Measurements from ENCODE around the gene DDR1. TPM values are rescaled to one million over a fixed set of nuclear protein-coding genes. Genes with fewer than 3 reads are reported as not detected.
A peak's percentile ranks its signal among the peaks of the same experiment; 100 is the strongest.
"Not testable (repeated sequence)": the region's sequence is repeated elsewhere in the genome, so short reads cannot be mapped to it uniquely, and the experiment has no call there.

DDR1 gene
- total RNA-seq, 1 donor from 2014 or later = 5.1 TPM

DNA sequence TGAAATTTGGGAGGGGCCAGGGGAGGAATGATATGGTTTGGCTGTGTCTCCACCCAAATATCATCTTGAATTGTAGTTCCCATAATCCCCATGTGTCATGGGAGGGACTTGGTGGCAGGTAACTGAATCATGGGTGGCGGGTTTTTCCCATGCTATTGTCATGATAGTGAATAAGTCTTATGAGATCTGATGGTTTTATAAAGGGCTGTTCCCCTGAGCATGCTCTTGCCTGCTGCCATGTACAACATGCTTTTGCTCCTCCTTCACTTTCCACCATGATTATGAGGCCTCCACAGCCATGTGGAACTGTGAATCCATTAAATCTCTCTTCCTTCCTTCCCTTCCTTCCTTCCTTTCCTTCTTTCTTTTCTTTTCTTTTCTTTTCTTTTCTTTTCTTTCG is 31.9 kb upstream of the DDR1 start:
- DNase-seq (ENCODE audit: low spot score); ATAC-seq: not testable (repeated sequence)

DNA sequence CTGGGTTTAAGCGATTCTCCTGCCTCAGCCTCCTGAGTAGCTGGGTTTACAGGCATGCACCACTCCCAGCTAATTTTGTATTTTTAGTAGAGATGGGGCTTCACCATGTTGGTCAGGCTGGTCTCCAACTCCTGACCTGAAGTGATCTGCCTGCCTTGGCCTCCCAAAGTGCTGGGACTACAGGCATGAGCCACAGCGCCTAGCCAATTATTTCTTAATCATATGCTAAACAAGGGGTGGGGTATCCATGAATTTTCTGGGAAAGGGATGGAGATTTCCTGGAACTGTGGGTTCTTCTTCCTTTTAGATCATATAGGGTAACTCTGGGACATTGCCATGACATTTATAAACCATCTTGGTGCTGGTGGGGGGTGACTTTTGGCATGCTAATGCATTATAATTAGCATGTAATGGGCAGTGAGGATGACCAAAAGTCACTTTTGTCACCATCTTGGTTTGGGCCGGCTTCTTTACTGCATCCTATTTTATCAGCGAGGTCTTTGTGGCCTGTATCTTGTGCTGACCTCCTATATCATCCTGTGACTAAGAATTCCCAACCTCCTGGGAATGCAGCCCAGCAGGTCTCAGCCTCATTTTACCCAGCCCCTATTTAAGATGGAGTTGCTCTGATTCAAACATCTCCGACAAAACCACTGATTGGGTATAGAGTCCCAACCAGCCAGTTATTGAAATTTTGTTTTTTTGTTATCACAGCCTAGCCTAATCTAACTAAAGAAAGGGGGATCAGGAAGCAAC is 29.9 kb upstream of the DDR1 start:
- DNase-seq (ENCODE audit: low spot score) = no peak
- no peak for ATAC-seq

DNA sequence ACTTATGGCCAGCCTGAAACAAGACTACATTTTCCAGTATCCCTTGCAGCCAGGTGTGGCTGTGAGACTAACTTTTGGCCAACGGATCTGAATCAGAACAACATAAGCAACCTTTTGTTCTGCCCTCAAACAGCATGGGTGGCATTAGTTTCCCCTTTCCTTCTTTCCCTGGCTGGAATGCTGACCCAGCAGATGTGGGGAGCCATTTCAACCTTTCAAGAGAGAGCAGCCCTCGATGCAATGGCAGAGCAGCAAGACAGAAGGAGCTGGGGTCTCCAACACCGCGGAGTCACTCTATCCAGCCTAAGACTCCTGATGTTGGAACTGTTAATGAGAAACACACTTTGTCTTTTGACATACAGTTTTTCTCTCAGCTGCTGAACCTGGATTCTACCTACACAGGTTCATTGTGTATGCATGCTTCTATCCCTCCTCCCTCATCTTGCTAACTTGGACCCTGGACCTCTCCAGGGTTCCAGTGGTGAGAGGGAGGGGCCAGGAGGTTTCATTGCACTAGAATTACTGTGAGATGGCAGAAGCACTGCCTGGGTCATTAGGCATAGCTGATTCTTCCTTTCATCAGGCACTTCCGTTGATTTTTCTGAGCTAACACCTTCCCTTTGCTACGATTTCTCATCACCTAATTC is 28.8 kb upstream of the DDR1 start:
- ATAC-seq = no peak

DNA sequence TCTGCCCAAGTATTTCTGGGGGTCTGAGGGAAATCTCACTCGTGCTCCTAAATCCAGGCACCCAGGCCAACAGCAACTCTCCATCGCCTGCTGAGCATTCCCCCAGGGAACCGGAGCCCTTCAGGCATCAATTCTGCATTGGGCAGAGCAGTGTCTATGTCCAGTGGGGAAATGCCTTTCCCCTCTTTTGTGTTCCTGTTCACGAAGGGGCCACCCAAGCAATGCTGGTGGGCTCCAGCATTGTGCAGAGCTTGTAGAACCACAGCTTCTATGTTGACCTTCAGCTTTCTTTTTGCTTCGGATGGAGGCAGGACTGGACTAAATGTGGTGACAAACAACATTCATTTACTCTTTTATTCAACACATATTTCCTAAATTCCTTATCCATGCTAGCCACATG is 27.2 kb upstream of the DDR1 start:
- no peak for ATAC-seq
- no peak for DNase-seq (ENCODE audit: low spot score)

More for the DNA sequence above, 28.8 kb upstream of the DDR1 start:
- DNase-seq (ENCODE audit: low spot score) = no peak

DNA sequence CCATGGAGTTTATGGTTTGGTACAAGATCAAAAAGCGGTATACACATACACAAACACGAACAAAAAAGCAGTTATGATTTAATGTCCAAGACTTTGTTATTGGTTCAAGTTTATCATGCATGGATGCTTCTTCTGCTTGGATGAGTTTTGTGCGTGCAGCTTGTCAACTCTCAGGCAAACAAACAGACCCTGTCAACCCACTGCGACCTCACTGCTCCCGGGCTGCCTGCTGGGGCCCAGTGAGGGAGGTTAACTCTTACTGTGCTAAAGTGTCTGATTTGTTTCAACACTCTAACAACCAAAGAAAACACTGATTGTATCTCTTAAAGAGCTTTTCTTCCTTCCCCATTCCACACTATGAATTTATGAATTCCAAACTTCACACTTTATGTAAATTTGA is 26.8 kb upstream of the DDR1 start:
- DNase-seq (ENCODE audit: low spot score) (no peak), ATAC-seq (no peak)

DNA sequence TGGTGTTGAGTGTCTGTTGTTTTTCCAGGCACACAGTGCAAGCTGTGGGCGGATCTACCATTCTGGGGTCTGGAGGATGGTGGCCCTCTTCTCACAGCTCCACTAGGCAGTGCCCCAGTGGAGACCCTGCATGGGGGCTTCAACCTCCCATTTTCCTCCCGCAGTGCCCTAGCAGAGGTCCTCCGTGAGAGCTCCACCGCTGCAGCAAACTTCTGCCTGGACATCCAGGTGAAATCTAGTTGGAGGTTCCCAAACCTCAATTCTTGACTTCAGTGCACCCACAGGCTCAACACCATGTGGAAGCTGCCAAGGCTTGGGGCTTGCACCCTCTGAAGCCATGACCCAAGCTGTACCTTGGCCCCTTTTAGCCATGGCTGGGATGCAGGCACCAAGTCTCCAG is 24.6 kb upstream of the DDR1 start:
- not testable (repeated sequence) for DNase-seq (ENCODE audit: low spot score); ATAC-seq

DNA sequence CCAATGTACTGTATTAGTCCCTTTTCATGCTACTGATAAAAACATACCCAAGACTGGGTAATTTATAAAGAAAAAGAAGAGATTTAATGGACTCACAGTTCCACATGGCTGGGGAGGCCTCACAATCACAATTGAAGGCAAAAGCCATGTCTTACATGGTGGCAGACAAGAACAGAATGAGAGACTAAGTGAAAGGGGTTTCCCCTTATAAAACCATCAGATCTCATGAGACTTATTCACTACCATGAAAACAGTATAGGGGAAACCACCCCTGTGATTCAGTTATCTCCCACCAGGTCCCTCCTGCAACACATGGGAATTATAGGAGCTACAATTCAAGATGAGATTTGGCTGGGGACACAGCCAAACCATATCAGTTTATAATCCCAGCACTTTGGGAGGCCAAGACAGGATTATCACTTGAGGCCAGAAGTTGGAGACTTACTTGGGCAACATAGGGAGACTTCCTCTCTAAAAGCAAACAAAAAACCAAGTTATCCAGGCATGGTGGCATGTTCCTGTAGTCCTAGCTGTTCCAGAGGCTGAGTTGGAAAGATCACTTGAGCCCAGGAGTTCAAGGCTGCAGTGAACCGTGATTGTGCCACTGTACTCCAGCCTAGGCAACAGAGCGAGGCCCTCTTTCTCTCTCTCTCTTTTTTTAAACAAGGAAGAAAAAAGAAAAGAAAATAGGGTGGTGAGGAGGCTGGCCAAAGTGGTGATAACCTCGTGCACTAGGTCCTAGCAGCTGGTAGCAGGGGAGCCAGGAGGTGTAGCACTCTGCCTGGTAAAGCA is 22.9 kb upstream of the DDR1 start:
- DNase-seq (ENCODE audit: low spot score) = no peak
- no peak for ATAC-seq

DNA sequence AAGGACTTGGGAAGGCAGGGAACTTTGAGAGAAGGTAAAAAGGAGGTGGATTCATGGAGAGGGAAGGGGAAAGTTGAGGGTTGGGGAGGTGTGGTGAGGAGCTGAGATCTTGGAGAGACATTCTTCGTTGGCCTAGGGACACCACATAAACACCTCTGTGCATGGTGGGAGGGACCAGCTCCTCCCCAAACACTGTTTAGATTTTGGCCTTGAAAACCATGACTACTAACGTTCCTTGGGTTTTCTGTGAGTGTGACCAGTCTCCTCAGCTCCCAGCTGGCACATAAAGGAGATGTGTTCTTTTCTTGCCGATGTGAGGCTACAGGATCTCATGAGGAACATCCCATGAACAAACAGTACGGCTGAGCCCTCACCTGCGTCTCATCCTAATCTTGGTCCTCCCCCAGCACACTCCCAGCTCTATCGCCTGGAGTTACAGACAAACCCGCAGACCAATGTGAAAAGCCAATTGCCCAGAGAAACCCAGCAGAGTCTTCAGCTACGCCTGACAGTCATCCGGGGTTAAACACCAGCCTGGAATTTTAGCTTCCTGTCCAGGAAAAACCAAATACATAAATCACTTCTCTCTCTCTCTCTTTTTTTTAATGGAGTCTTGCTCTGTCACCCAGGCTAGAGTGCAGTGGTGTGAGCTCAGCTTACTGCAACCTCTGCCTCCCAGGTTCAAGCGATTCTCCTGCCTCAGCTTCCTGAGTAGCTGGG is 22.0 kb upstream of the DDR1 start:
- no peak for ATAC-seq
- peak; percentile 29 for DNase-seq (ENCODE audit: low spot score)

DNA sequence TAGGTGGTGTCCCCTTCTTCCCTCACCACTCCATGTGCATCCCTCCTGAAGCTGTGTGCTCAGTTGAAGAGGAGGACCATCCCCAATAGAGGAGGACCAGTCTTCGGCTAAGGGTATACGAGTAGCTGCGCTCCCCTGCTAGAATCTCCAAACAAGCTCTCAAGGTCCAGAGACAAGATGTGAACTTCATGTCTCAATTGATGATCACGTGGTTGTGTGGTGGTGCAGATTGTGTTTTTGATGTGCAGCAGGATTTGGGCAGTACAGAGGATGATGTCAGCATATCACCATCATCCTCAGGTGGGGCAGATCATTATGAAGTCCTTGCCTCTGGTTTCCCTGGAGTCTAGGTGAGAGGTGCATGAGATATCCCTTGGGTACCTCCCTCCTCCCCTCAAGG is 20.0 kb upstream of the DDR1 start:
- ATAC-seq = no peak

DNA sequence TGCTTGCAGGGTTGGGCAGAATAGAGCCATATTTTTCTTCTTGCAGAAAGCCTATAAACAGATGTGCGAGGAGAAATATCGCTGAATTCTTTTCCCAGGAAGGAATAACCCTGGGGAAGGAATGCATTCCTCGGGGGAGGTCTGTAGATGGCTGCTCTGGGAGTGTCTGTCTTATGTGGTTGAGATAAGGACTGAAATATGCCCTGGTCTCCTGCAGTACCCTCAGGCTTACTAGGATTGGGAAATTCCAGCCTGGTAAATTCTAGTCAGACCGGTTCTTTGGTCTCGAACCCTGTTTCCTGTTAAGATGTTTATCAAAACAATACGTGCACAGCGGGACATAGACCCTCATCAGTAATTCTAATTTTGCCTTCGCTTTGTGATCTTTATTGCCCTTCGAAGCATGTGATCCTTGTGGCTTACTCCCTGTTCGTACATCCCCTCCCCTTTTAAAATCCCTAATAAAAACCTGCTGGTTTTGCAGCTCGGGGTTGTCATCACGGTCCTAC is 15.0 kb upstream of the DDR1 start:
- not testable (repeated sequence) for ATAC-seq
- peak; percentile 22 for DNase-seq (ENCODE audit: low spot score)

More for the DNA sequence above, 20.0 kb upstream of the DDR1 start:
- peak; percentile 33 for DNase-seq (ENCODE audit: low spot score)

DNA sequence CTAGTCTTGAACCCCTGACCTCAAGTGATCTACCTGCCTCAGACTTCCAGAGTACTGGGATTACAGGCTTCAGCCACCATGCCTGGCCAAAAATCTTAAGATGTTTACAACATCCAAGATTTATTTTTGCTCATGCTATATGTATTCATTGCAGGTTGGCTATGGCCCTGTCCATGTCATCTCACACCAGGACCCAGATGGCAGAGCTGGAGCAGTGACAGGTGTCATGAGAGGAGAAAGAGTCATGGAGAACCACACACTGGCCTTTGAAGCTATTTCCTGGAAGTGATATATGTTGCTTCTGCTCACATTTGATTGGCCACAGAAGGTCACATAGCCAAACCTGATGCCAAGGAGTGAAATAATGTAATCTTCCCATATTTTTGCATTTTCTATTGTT is 13.8 kb upstream of the DDR1 start:
- ATAC-seq (no peak), DNase-seq (ENCODE audit: low spot score) (no peak)

DNA sequence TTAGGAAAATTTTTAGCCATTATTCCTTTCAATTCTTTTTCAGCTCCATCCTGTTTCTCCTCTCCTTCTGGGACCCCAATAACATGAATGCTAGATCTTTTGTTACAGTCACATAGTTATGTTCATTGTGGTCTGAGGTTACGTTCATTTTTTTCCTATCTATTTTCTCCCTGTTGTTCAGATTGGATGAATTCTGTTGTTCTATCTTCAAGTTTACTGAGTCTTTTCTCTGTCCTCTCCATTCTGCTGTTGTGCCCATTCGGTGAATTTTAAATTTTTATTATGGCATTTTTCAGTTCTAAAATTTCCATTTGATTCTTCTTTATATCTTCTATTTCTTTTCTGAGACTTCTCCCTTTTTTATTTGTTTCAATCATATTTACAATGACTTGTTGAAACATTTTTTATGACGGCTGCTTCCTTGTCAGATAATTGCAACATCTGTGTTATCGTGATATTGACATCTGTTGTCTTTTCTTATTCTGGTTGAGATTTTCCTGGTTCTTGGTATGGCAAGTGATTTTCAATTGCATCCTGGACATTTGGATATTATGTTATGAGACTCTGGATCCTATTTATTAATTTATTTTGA is 12.6 kb upstream of the DDR1 start:
- ATAC-seq = no peak
- DNase-seq (ENCODE audit: low spot score) = no peak

DNA sequence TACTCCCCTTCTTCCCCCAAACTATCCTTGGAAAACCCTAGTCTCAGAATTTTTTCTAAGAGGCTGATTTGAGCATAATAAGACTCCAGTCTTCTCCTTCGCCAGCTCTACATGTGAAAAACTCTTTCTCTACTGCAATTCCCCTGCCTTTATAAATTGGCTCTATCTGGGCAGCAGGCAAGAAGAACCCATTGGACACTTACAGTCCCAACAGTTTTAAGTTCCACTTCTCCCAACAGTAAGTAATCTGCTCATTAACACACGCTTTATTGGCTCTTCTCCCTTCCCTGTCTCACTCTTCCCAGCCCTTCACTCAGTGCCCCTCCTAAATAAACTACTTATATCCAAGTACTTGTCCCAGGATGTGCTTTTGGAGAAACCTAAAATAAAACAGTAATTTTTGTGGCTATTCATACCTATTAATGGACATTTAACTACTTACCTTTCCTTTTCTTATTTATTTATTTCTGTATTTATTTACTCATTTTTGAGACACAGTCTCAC is 11.1 kb upstream of the DDR1 start:
- no peak for ATAC-seq

DNA sequence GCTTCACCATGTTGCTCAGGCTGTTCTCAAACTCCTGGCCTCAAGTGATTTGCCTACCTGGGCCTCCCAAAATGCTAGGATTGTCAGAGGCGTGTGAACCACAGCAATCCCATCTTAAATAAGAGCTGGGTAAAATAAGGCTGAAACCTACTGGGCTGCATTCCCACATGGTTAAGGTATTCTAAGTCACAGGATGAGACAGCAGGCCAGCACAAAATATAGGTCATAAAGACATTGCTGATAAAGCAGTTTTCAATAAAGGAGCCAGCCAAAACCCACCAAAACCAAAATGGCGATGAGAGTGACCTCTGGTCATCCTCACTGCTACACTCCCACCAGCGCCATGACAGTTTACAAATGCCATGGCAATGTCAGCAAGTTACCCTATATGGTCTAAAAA is 10.5 kb upstream of the DDR1 start:
- DNase-seq (ENCODE audit: low spot score) = peak; percentile 19
- not testable (repeated sequence) for ATAC-seq

More for the DNA sequence above, 11.1 kb upstream of the DDR1 start:
- no peak for DNase-seq (ENCODE audit: low spot score)

DNA sequence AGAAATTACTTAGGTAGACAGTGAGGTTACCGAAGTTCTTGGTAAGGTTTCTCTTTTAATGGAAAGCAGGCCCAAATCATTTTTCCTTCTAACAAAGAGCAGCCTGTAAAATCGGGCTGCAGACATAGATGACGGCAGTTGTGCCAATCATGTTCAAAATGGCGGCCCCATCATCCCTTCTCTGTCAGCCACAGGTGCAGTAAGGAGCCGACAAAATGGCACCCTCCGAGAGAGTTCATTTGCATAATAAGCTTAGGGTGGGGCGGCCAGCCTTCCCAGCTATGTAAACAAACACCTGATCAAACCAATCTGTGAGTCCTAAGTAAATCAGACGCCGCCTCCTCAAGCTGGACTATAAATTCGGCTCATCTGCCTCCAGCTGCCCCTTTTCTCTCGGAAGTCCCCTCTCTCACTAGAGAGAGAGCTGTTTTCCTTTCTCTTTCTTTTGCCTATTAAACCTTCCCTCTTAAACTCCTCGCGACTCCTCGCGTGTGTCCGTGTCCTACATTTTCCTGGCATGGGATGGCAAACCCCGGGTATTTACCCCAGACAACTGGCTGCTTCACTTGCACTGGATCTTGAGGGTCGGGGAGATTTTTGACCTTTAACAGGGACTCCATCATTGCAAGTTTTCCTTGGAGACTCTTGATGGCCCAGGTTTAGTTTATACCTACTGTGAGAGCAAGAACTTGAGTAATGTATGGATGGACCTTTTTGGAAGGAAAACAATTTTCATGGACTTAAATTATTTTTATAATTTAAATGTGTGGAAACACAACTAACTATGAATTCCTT is 8.9 kb upstream of the DDR1 start:
- DNase-seq (ENCODE audit: low spot score) (no peak), ATAC-seq (no peak)

DNA sequence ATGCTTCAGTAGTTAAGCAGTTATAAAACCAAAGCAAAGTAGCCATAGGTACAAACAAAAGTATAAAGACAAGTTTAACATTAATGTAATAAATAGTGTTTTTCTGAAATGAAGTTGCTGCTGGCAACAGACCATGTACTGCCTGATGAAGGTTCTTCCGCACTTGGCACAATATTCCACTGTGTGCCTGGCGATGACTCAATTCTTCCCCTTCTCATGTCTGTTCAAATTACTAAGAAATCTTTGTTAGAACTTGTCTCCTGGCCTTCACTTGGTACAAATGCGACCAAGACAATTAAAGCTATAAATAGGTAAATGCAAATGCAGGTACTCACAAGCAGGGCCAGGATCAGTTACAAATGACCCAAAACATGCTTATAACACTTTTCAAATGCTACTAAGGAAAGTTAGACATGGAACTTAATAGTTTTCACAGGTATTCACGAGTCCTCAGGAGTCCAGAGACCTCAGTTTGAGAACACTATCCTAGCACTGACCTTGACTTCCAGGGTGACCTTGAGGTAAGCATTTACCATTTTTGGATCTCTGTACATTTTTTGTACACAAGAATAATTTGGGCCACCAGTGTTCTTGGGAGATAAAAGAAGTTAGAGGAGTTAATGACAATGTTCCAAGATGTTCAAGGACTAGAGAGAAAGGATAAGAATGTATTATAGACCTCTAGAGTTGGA is 8.1 kb upstream of the DDR1 start:
- DNase-seq (ENCODE audit: low spot score) (peak; percentile 10), ATAC-seq (no peak)

DNA sequence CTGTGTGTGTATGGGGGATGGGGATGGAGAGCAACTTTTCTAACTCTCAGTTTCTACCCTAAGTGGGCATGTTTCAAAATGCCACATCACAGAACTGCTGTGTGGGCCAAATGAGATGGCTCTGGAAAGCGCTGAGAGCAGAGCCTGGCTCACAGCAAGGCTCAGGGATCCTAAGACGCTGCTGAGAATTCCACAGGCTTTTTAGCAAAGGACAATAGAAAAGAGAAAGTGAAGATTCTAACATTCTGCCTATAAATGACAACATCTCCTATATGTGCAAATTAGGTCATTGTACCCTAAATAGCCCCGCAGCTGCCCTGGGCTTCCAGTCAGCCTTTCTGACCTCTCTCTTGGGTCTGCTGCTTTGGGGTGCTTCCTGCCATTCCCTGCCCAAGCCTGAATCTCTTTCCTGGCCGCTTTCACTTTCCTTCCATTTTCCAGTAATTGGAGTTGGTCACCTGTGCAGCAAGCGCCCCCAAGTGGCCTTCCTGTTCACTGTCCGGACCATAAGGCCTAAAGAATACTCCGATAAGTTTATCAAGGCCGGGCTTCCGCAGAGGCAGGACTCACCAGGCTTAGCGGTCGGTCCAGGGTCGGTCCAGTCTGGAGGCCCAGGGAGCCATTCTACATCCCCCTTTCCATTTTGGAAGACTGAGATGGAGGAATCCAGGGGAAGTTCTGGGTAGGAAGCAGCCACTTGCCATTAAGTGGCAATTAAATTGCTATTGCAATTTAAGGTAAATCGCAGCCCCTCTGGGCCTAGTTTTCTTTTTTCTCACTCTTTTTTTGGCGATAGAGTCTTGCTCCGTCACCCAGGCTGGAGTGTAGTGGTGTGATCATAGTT is 6.7 kb upstream of the DDR1 start:
- peak; percentile 87 for DNase-seq (ENCODE audit: low spot score)
- peak; percentile 98 for ATAC-seq
